T-helper 1 cell treated with Interleukin-12 subunit alpha and Interleukin-12 subunit beta and Interleukin-4 antibody, amounts not matched to agents 30 ng/mL and 1 ng/mL, for 36 hours (primary cell): Measurements from ENCODE around the gene FRMD6. TPM values are rescaled to one million over a fixed set of nuclear protein-coding genes. Genes with fewer than 3 reads are reported as not detected.
"Not testable (repeated sequence)": the region's sequence is repeated elsewhere in the genome, so short reads cannot be mapped to it uniquely, and the experiment has no call there.

Experiments
- intact Hi-C: fragments of 100-400 bp; cut with micrococcal nuclease; formaldehyde crosslinking; loops from one replicate; pipeline ENCODE4 v1.15.1; 2024
- total RNA-seq: library from RNA; stranded (reverse); gene quantifications from 2 replicates; pipeline ENCODE4 v1.2.3, GENCODE V29; 2022

FRMD6 gene
- total RNA-seq, 1 donor from 2014 or later: 3.1 TPM

- intact Hi-C loops: loop anchor here (1.0 kb wide), 1 partner anchor 99 kb away; no protein-coding TSS in a partner anchor
These were observed 68.2 kb downstream of the FRMD6 start for GRCh38 chr14:51719955-51720354.

- intact Hi-C loops: no loop called here
These were observed 72.3 kb downstream of the FRMD6 start for GRCh38 chr14:51723990-51724389.

- intact Hi-C loops: no loop called here
These were observed 72.9 kb downstream of the FRMD6 start for GRCh38 chr14:51724650-51725049.

GRCh38 chr14:51725061-51725460 lies 73.4 kb downstream of the FRMD6 start:
- intact Hi-C loops: no loop called here

GRCh38 chr14:51726166-51726899 lies 74.6 kb downstream of the FRMD6 start:
- intact Hi-C loops: no loop called here

- intact Hi-C loops: no loop called here
These were observed 75.8 kb downstream of the FRMD6 start for GRCh38 chr14:51727526-51727925.

GRCh38 chr14:51730098-51730497 lies 78.4 kb downstream of the FRMD6 start:
- intact Hi-C loops: no loop called here

GRCh38 chr14:51730684-51731083 lies 79.0 kb downstream of the FRMD6 start:
- intact Hi-C loops: no loop called here

GRCh38 chr14:51732494-51733112 lies 80.9 kb downstream of the FRMD6 start:
- intact Hi-C loops: no loop called here

GRCh38 chr14:51733147-51733546 lies 81.4 kb downstream of the FRMD6 start:
- intact Hi-C loops: no loop called here

GRCh38 chr14:51735851-51736250 lies 84.1 kb downstream of the FRMD6 start:
- intact Hi-C loops: no loop called here

GRCh38 chr14:51738754-51739153 lies 87.0 kb downstream of the FRMD6 start:
- intact Hi-C loops: no loop called here

GRCh38 chr14:51743588-51744000 lies 91.9 kb downstream of the FRMD6 start:
- intact Hi-C loops: loop anchor here (10.0 kb wide), 2 partner anchors 649 to 811 kb away; partner anchors contain the start of genes GPR137C, TRIM9 and TXNDC16

- intact Hi-C loops: loop anchor here (1.0 to 10.0 kb wide), 7 partner anchors 30 to 810 kb away; partner anchors contain the start of genes GNG2, GPR137C, TRIM9 and TXNDC16
These were observed 92.8 kb downstream of the FRMD6 start for GRCh38 chr14:51744372-51745130.

- intact Hi-C loops: loop anchor here (10.0 kb wide), 2 partner anchors 652 to 808 kb away; partner anchors contain the start of genes GPR137C, TRIM9 and TXNDC16
These were observed 95.1 kb downstream of the FRMD6 start for GRCh38 chr14:51746823-51747222.

GRCh38 chr14:51750542-51750941 lies 98.8 kb downstream of the FRMD6 start:
- intact Hi-C loops: no loop called here

GRCh38 chr14:51751611-51752345 lies 100.1 kb downstream of the FRMD6 start:
- intact Hi-C loops: not testable (repeated sequence)

- intact Hi-C loops: not testable (repeated sequence)
These were observed 106.0 kb downstream of the FRMD6 start for GRCh38 chr14:51757756-51758155.

- intact Hi-C loops: no loop called here
These were observed 108.2 kb downstream of the FRMD6 start for GRCh38 chr14:51759950-51760349.

GRCh38 chr14:51765726-51766125 lies 114.0 kb downstream of the FRMD6 start:
- intact Hi-C loops: not testable (repeated sequence)

GRCh38 chr14:51766586-51766985 lies 114.9 kb downstream of the FRMD6 start:
- intact Hi-C loops: not testable (repeated sequence)
